NT2/D1 (cell line): Measurements from ENCODE around the gene HOXD4.

ENCODE experiments used
- DNase-seq: peaks from one replicate; pipeline ENCODE4 v3.0.0-alpha.2; 2011; ENCODE audit warnings: low read depth, low spot score
- H3K27me3 ChIP-seq: 2 replicates; pipeline ENCODE4 v1.6.0; 2011; ENCODE audit warnings: mild to moderate bottlenecking; ENCODE audit not compliant: insufficient read length, insufficient read depth
- H3K36me3 ChIP-seq: 2 replicates; pipeline ENCODE4 v1.6.1; 2011; ENCODE audit warnings: mild to moderate bottlenecking, low read length, mixed read lengths; ENCODE audit not compliant: insufficient read depth, insufficient read length
- H3K4me1 ChIP-seq: 2 replicates; pipeline ENCODE4 v1.5.1; 2011; ENCODE audit not compliant: insufficient read depth, insufficient read length
- H3K4me3 ChIP-seq: 2 replicates; pipeline ENCODE4 v1.5.1; 2011; ENCODE audit warnings: low read depth; ENCODE audit not compliant: insufficient read length
- H3K9ac ChIP-seq: 2 replicates; pipeline ENCODE4 v1.6.0; 2011; ENCODE audit warnings: low read depth; ENCODE audit not compliant: insufficient read length
- H3K9me3 ChIP-seq: 2 replicates; pipeline ENCODE4 v1.5.1; 2011; ENCODE audit warnings: mild to moderate bottlenecking, low read length; ENCODE audit not compliant: insufficient read depth
- SUZ12 ChIP-seq: IDR thresholded peaks from 2 replicates; pipeline ENCODE4 v1.6.1; 2011; ENCODE audit not compliant: insufficient read length, insufficient read depth; ENCODE audit errors: extremely low read depth
- YY1 ChIP-seq: IDR thresholded peaks from 2 replicates; pipeline ENCODE4 v1.6.1; 2011; ENCODE audit not compliant: insufficient read length, insufficient read depth
- ZNF274 ChIP-seq: IDR thresholded peaks from 2 replicates; pipeline ENCODE4 v1.6.1; 2011; ENCODE audit warnings: mild to moderate bottlenecking, low read depth, low read length

Gene HOXD4

GRCh38 chr2:176152350-176153181, 1.2 kb downstream of the HOXD4 start:
- no peak overlapping the region for H3K4me3 ChIP-seq

GRCh38 chr2:176154576-176155252, 3.4 kb downstream of the HOXD4 start:
- DNase-seq, result no peak
- H3K4me3 ChIP-seq, result no peak overlapping the region
- TF ChIP-seq SUZ12 (no peak), ZNF274 (no peak), YY1 (no peak)
- no peak overlapping the region for H3K9ac ChIP-seq
- H3K27me3 ChIP-seq, result peaks cover 100% of the 10 kb centered on the region
- no peaks in the 10 kb centered on the region for H3K36me3 ChIP-seq
- H3K9me3 ChIP-seq, result no peaks in the 10 kb centered on the region
- H3K4me1 ChIP-seq, result peaks cover 7% of the 10 kb centered on the region

More at GRCh38 chr2:176152350-176153181, 1.2 kb downstream of the HOXD4 start:
- Histone ChIP-seq H3K36me3 (no peaks in the 10 kb centered on the region), H3K9ac (no peak overlapping the region), H3K9me3 (no peaks in the 10 kb centered on the region), H3K4me1 (peaks cover 4% of the 10 kb centered on the region), H3K27me3 (peaks cover 100% of the 10 kb centered on the region)
- peak; percentile 15 for TF ChIP-seq SUZ12
- no peak for TF ChIP-seq YY1
- no peak for TF ChIP-seq ZNF274
- no peak for DNase-seq

DNA sequence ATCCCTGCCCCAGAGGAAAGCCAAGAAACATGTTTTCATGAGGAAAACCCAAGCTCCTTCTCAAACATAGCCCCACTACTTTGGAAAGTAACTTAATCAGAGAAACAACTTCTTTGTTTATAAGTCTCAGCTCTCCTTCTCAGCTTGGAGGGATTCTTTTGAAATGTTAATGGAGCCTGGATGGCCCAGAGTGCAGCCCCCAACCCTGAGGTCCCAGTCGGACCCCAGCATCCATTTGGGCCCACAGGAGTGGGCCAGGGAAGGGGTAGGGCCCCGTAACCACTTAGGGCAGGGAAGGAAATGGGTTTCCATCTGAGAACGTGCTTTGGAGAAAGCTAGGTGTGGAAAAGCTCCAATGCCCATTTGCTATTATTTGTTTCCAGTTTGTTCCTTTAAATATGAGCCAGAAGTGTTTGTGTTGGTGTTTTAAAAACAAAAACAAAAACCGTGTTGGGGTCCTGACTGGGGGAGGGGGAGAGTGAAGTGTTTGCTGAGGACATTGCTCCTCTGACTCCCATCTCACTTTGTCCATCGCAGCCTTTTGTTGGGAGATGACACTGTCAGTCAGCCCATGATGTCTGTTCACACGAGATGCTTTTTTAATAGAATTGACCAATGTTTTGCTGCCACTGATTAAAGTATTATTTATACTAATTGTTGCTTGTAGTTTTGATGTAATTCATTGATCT, 4.2 kb downstream of the HOXD4 start:
- no peak for DNase-seq
- Histone ChIP-seq H3K4me3 (no peak overlapping the region), H3K27me3 (peaks cover 100% of the 10 kb centered on the region), H3K4me1 (peaks cover 14% of the 10 kb centered on the region), H3K36me3 (no peaks in the 10 kb centered on the region), H3K9me3 (no peaks in the 10 kb centered on the region), H3K9ac (no peak overlapping the region)
- TF ChIP-seq ZNF274 (no peak), SUZ12 (no peak), YY1 (no peak)

DNA sequence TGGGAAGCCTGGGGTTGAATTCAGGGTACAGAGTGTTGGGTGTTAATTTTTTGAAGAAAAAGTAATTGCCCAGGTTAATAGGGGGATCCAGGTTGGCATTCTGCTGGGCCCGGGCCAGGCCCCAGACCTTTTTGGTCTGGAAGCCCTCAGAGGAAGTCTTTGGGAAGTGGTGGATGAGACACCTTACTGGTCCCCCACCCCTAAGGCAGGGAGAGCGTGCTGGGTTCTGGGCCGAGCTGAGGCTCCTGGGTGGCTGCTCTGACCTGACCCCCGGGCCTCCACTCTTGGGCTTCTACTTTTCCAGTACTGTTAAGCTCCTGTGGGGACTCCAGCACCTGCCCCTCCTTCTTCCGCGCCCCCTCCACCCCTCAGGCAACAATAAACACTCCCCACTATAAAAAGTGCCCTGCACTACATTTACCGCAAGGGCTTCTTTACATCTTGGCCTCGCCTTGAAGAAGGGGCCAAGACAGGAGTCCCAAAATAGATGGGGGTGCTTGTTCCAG, 5.0 kb downstream of the HOXD4 start:
- H3K9me3 ChIP-seq, result no peaks in the 10 kb centered on the region
- no peak for DNase-seq
- peaks cover 100% of the 10 kb centered on the region for H3K27me3 ChIP-seq
- H3K4me3 ChIP-seq, result no peak overlapping the region
- H3K4me1 ChIP-seq, result peaks cover 14% of the 10 kb centered on the region
- no peaks in the 10 kb centered on the region for H3K36me3 ChIP-seq
- TF ChIP-seq YY1 (no peak), SUZ12 (no peak), ZNF274 (no peak)
- H3K9ac ChIP-seq, result no peak overlapping the region

- Histone ChIP-seq H3K4me1 (peaks cover 14% of the 10 kb centered on the region), H3K9ac (no peak within 1 kb of the TSS), H3K4me3 (peak within 1 kb of the TSS; percentile 8), H3K9me3 (no peaks in the 10 kb centered on the region), H3K36me3 (no peaks in the 10 kb centered on the region), H3K27me3 (peaks cover 100% of the 10 kb centered on the region)
- TF ChIP-seq ZNF274, result no peak
- no peak for TF ChIP-seq YY1
- TF ChIP-seq SUZ12, result no peak
- no peak for DNase-seq
Observed at GRCh38 chr2:176156807-176157498, 5.6 kb downstream of the HOXD4 start, which contains the start of gene HOXD3. Gene HOXD3 (plus strand): TSS chr2:176157307. CDS start chr2:176169115, 11,808 bp downstream.

- peaks cover 100% of the 10 kb centered on the region for H3K27me3 ChIP-seq
- peaks cover 14% of the 10 kb centered on the region for H3K4me1 ChIP-seq
- TF ChIP-seq YY1 (no peak), SUZ12 (peak; percentile 97)
- H3K4me3 ChIP-seq, result peak overlapping the region; percentile 8
- DNase-seq, result no peak
- H3K36me3 ChIP-seq, result no peaks in the 10 kb centered on the region
- no peaks in the 10 kb centered on the region for H3K9me3 ChIP-seq
- no peak overlapping the region for H3K9ac ChIP-seq
Observed at GRCh38 chr2:176157499-176158185, 6.3 kb downstream of the HOXD4 start.
